GM12878 (cell line): ENCODE results near the gene HEPHL1. TPM values are rescaled to one million over a fixed set of nuclear protein-coding genes. Genes with fewer than 3 reads are reported as not detected.

Source experiments
- ATAC-seq: fragments of 200-7000 bp; cut with Tn5 transposase; 3 replicates; pipeline ENCODE4 v1.9.1; 2020; ENCODE audit warnings: mild to moderate bottlenecking, moderate library complexity
- BruUV-seq: library from RNA; stranded (reverse); fragments of 400-500 nt; replicated peaks from 2 replicates; lab custom pipeline; 2021; lab: Mats Ljungman, UMichigan
- CTCF ChIA-PET: fragments of 300-600 bp; sonication (Branson Sonifier 250); formaldehyde crosslinking; extraction: SDS; loops from one replicate; lab custom pipeline; 2021; ENCODE audit warnings: inconsistent platforms; lab: Yijun Ruan, JAX
- POLR2A ChIA-PET: fragments of 350-600 bp; formaldehyde crosslinking; extraction: SDS; loops from one replicate; lab custom pipeline; 2021; ENCODE audit warnings: inconsistent platforms; lab: Charles Lee
- RAD21 ChIA-PET: fragments of 300-600 bp; sonication (Branson Sonifier 250); formaldehyde crosslinking; loops from one replicate; lab custom pipeline; 2023; ENCODE audit warnings: antibody characterized with exemption; ENCODE audit not compliant: unreplicated experiment; lab: Charles Lee
- SMC1A ChIA-PET: fragments of 300-600 bp; sonication (Branson Sonifier 250); formaldehyde crosslinking; loops from one replicate; lab custom pipeline; 2023; ENCODE audit not compliant: unreplicated experiment, uncharacterized antibody; lab: Charles Lee
- DNase-seq: peaks from one replicate; pipeline ENCODE4 v3.0.0-alpha.2; 2011; ENCODE audit warnings: low read depth, low spot score
- FAIRE-seq: peaks from 3 replicates; lab custom pipeline; 2011; peaks lifted over from hg19 to GRCh38; lab: Jason Lieb, UNC
- H2AFZ ChIP-seq: 2 replicates; pipeline ENCODE4 v1.6.0; 2011; ENCODE audit warnings: low read depth, low read length, control low read depth; ENCODE audit not compliant: control insufficient read depth
- H3K27ac ChIP-seq: 2 replicates; pipeline ENCODE4 v1.5.1; 2011; ENCODE audit warnings: control low read depth; ENCODE audit not compliant: control insufficient read depth, insufficient read depth
- H3K27me3 ChIP-seq, 2 experiments: replicated peaks in 1 of 2; 2 replicates each; pipeline versions ENCODE4 v1.6.0 to v1.6.1; 2011; ENCODE audit warnings: low read length in 1 of 2; ENCODE audit not compliant: control insufficient read depth in 2 of 2, insufficient read depth in 2 of 2
- H3K36me3 ChIP-seq, 2 experiments: 2 replicates each; pipeline ENCODE4 v1.5.1; 2011; ENCODE audit warnings: low read length in 1 of 2; ENCODE audit not compliant: control insufficient read depth in 2 of 2, insufficient read depth in 2 of 2
- H3K4me1 ChIP-seq: 2 replicates; pipeline ENCODE4 v1.6.1; 2011; ENCODE audit warnings: mild to moderate bottlenecking, low read length, moderate library complexity, mixed read lengths; ENCODE audit not compliant: control insufficient read depth, insufficient read depth
- H3K4me2 ChIP-seq: 2 replicates; pipeline ENCODE4 v1.6.0; 2011; ENCODE audit warnings: control low read depth; ENCODE audit not compliant: control insufficient read depth, insufficient read depth
- H3K4me3 ChIP-seq: fragments of 200-600 bp; sonication (generic); 2 replicates; pipeline ENCODE4 v1.5.1; 2016
- H3K79me2 ChIP-seq: 2 replicates; pipeline ENCODE4 v1.6.0; 2011; ENCODE audit warnings: low read length; ENCODE audit not compliant: control insufficient read depth, insufficient read depth
- H3K9ac ChIP-seq: 2 replicates; pipeline ENCODE4 v1.8.0; 2011; ENCODE audit warnings: low read length, control low read depth, mixed read lengths; ENCODE audit not compliant: control insufficient read depth, insufficient read depth
- H3K9me3 ChIP-seq: replicated peaks from 3 replicates; pipeline ENCODE4 v1.5.1; 2011; ENCODE audit warnings: mild to moderate bottlenecking, low read length; ENCODE audit not compliant: control insufficient read depth, insufficient read depth
- H4K20me1 ChIP-seq: 2 replicates; pipeline ENCODE4 v1.6.0; 2011; ENCODE audit not compliant: control insufficient read depth, insufficient read depth
- BACH1 ChIP-seq: fragments of 450-650 bp; IDR thresholded peaks from 2 replicates; pipeline ENCODE4 v1.6.1; 2017; ENCODE audit warnings: mild to moderate bottlenecking, borderline replicate concordance
- FOS ChIP-seq: IDR thresholded peaks from 3 replicates; pipeline ENCODE4 v1.6.1; 2011; ENCODE audit warnings: borderline replicate concordance; ENCODE audit not compliant: insufficient read length; ENCODE audit errors: extremely low read depth
- LARP7 ChIP-seq: fragments of 450-650 bp; IDR thresholded peaks from 2 replicates; pipeline ENCODE4 v1.6.1; 2017; ENCODE audit warnings: mild to moderate bottlenecking
- NFIC ChIP-seq: IDR thresholded peaks from 2 replicates; pipeline ENCODE4 v1.6.1; 2012; ENCODE audit warnings: low read depth, mild to moderate bottlenecking, inconsistent platforms, low read length, moderate library complexity
- RELA ChIP-seq: fragments of 450-650 bp; IDR thresholded peaks from 2 replicates; pipeline ENCODE4 v1.8.0; 2014; ENCODE audit warnings: borderline replicate concordance; ENCODE audit not compliant: partially characterized antibody
- RFX5 ChIP-seq: IDR thresholded peaks from 2 replicates; pipeline ENCODE4 v1.6.1; 2011; ENCODE audit warnings: low read depth, low read length, improper control_type of control experiment
- SIN3A ChIP-seq: IDR thresholded peaks from 2 replicates; pipeline ENCODE4 v1.6.1; 2012; ENCODE audit warnings: low read depth, low read length, improper control_type of control experiment
- STAT1 ChIP-seq: fragments of 450-650 bp; conservative IDR thresholded peaks from 2 replicates; pipeline ENCODE4 v1.6.1; 2014; ENCODE audit warnings: antibody characterized with exemption, mild to moderate bottlenecking
- ZZZ3 ChIP-seq: IDR thresholded peaks from 2 replicates; pipeline ENCODE4 v1.6.1; 2011; ENCODE audit warnings: low read depth; ENCODE audit not compliant: control insufficient read depth, insufficient read length
- WGBS: methylation state at CpG from one replicate; pipeline ENCODE4 v1.1.6; 2016; ENCODE audit warnings: low lambda C conversion rate; ENCODE audit not compliant: insufficient replicate concordance, insufficient coverage; ENCODE audit errors: missing lambda C conversion rate; 5-methylcytosine and 5-hydroxymethylcytosine counted together
- in situ Hi-C: fragments of 300-500 bp; cut with MboI; formaldehyde crosslinking; loops from 9 replicates; pipeline ENCODE4 v1.14.3; 2018; ENCODE audit warnings: mixed read lengths
- intact Hi-C: fragments of 100-400 bp; cut with micrococcal nuclease; formaldehyde crosslinking; loops from one replicate; pipeline ENCODE4 v1.14.2; 2022; ENCODE audit not compliant: unreplicated experiment
- polyA plus RNA-seq, 11 experiments: library from polyadenylated mRNA; depleted of rRNA in 4 of 11; unstranded in 6 of 11; stranded (reverse) in 5 of 11; fragments of >200 nt; fragmentation: Nextera tagmentation in 4 of 11; fragmentation: Illumina TruSeq in 1 of 11; extraction: Ambion mirVana in 4 of 11; extraction: Trizol in 1 of 11; gene quantifications; 1 replicate in 1 of 11; 2 replicates in 10 of 11; pipeline versions ENCODE4 v1.2.1 to v1.2.3, GENCODE V29; 2011 to 2016; ENCODE audit warnings: inconsistent platforms in 2 of 11, missing spikeins in 2 of 11, low read depth in 1 of 11
- total RNA-seq, 4 experiments: library from RNA; depleted of rRNA in 3 of 4; stranded (reverse); fragments of >200 nt in 3 of 4; fragmentation: Illumina TruSeq in 1 of 4; extraction: Trizol in 1 of 4; gene quantifications; 2 replicates each; pipeline versions ENCODE4 v1.2.1 to v1.2.3, GENCODE V29; 2013 to 2021
- TF ChIP-seq, protein P1 (sequence below): IDR thresholded peaks from 2 replicates; pipeline ENCODE4 v1.6.1; 2012; ENCODE audit warnings: improper control_type of control experiment, low read depth, low read length; ENCODE audit not compliant: insufficient replicate concordance
- TF ChIP-seq, protein P2 (sequence below): fragments of 450-650 bp; IDR thresholded peaks from 2 replicates; pipeline ENCODE4 v1.6.1; 2016; ENCODE audit warnings: mild to moderate bottlenecking, moderate library complexity, borderline replicate concordance
- TF ChIP-seq, protein P3 (sequence below): fragments of 450-650 bp; IDR thresholded peaks from 2 replicates; pipeline ENCODE4 v1.6.1; 2017; ENCODE audit warnings: mild to moderate bottlenecking, moderate library complexity

HEPHL1 gene
- total and polyA plus RNA-seq, 10 of the 15 experiments (the other 5 are each of a cell fraction or from before 2014, with no cell fraction given), result 0.02 to 0.08 (median 0.05) TPM; not detected in 6

DNA sequence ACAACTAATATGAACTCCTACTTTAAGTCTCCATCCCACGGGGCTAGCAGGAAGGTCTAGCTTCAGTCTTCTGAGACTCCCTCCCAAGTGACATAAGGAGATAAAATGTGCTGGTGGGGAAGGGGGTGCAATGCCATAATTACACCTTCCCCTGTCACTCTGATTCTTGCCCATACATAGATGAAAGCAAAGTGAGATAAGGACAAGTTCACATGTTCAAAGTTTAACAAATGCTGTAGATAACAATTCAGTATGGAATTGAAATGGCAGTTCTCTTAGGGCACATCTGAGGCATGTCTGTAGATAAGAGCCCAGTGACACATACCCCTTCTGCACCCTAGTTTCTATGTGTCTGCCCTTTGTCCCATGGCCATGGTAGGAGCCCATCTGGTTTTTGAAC, 69.2 kb downstream of the HEPHL1 start:
- intact Hi-C loops (no loop called here), in situ Hi-C loops (no loop called here)
- Histone ChIP-seq H3K4me2 (no peak overlapping the region), H3K4me3 (no peak overlapping the region), H3K4me1 (no peaks in the 10 kb centered on the region), H3K36me3 (no peaks in the 10 kb centered on the region), H2AFZ (no peak overlapping the region), H4K20me1 (no peaks in the 10 kb centered on the region), H3K9me3 (no peaks in the 10 kb centered on the region), H3K27ac (no peak overlapping the region), H3K9ac (no peak overlapping the region), H3K27me3 (no peaks in the 10 kb centered on the region; a peak in 1 of 4 replicates), H3K79me2 (no peaks in the 10 kb centered on the region)
- ChIA-PET SMC1A (no interaction called here), POLR2A (no interaction called here), RAD21 (no interaction called here), CTCF (no interaction called here)
- BruUV-seq, result no TSS peak
- FAIRE-seq (no peak), ATAC-seq (no peak), DNase-seq (no peak)
- 0% methylated on average over 1 of the region's 1 CpG for WGBS
- TF ChIP-seq NFIC (no peak), STAT1 (no peak), FOS (no peak), RFX5 (no peak), SIN3A (no peak), LARP7 (no peak), ZZZ3 (no peak), BACH1 (no peak), RELA (no peak)
- TF ChIP-seq, protein P1, sequence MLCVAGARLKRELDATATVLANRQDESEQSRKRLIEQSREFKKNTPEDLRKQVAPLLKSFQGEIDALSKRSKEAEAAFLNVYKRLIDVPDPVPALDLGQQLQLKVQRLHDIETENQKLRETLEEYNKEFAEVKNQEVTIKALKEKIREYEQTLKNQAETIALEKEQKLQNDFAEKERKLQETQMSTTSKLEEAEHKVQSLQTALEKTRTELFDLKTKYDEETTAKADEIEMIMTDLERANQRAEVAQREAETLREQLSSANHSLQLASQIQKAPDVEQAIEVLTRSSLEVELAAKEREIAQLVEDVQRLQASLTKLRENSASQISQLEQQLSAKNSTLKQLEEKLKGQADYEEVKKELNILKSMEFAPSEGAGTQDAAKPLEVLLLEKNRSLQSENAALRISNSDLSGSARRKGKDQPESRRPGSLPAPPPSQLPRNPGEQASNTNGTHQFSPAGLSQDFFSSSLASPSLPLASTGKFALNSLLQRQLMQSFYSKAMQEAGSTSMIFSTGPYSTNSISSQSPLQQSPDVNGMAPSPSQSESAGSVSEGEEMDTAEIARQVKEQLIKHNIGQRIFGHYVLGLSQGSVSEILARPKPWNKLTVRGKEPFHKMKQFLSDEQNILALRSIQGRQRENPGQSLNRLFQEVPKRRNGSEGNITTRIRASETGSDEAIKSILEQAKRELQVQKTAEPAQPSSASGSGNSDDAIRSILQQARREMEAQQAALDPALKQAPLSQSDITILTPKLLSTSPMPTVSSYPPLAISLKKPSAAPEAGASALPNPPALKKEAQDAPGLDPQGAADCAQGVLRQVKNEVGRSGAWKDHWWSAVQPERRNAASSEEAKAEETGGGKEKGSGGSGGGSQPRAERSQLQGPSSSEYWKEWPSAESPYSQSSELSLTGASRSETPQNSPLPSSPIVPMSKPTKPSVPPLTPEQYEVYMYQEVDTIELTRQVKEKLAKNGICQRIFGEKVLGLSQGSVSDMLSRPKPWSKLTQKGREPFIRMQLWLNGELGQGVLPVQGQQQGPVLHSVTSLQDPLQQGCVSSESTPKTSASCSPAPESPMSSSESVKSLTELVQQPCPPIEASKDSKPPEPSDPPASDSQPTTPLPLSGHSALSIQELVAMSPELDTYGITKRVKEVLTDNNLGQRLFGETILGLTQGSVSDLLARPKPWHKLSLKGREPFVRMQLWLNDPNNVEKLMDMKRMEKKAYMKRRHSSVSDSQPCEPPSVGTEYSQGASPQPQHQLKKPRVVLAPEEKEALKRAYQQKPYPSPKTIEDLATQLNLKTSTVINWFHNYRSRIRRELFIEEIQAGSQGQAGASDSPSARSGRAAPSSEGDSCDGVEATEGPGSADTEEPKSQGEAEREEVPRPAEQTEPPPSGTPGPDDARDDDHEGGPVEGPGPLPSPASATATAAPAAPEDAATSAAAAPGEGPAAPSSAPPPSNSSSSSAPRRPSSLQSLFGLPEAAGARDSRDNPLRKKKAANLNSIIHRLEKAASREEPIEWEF, result no peak
- TF ChIP-seq, protein P2, sequence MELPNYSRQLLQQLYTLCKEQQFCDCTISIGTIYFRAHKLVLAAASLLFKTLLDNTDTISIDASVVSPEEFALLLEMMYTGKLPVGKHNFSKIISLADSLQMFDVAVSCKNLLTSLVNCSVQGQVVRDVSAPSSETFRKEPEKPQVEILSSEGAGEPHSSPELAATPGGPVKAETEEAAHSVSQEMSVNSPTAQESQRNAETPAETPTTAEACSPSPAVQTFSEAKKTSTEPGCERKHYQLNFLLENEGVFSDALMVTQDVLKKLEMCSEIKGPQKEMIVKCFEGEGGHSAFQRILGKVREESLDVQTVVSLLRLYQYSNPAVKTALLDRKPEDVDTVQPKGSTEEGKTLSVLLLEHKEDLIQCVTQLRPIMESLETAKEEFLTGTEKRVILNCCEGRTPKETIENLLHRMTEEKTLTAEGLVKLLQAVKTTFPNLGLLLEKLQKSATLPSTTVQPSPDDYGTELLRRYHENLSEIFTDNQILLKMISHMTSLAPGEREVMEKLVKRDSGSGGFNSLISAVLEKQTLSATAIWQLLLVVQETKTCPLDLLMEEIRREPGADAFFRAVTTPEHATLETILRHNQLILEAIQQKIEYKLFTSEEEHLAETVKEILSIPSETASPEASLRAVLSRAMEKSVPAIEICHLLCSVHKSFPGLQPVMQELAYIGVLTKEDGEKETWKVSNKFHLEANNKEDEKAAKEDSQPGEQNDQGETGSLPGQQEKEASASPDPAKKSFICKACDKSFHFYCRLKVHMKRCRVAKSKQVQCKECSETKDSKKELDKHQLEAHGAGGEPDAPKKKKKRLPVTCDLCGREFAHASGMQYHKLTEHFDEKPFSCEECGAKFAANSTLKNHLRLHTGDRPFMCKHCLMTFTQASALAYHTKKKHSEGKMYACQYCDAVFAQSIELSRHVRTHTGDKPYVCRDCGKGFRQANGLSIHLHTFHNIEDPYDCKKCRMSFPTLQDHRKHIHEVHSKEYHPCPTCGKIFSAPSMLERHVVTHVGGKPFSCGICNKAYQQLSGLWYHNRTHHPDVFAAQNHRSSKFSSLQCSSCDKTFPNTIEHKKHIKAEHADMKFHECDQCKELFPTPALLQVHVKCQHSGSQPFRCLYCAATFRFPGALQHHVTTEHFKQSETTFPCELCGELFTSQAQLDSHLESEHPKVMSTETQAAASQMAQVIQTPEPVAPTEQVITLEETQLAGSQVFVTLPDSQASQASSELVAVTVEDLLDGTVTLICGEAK, result no peak
- TF ChIP-seq, protein P3, sequence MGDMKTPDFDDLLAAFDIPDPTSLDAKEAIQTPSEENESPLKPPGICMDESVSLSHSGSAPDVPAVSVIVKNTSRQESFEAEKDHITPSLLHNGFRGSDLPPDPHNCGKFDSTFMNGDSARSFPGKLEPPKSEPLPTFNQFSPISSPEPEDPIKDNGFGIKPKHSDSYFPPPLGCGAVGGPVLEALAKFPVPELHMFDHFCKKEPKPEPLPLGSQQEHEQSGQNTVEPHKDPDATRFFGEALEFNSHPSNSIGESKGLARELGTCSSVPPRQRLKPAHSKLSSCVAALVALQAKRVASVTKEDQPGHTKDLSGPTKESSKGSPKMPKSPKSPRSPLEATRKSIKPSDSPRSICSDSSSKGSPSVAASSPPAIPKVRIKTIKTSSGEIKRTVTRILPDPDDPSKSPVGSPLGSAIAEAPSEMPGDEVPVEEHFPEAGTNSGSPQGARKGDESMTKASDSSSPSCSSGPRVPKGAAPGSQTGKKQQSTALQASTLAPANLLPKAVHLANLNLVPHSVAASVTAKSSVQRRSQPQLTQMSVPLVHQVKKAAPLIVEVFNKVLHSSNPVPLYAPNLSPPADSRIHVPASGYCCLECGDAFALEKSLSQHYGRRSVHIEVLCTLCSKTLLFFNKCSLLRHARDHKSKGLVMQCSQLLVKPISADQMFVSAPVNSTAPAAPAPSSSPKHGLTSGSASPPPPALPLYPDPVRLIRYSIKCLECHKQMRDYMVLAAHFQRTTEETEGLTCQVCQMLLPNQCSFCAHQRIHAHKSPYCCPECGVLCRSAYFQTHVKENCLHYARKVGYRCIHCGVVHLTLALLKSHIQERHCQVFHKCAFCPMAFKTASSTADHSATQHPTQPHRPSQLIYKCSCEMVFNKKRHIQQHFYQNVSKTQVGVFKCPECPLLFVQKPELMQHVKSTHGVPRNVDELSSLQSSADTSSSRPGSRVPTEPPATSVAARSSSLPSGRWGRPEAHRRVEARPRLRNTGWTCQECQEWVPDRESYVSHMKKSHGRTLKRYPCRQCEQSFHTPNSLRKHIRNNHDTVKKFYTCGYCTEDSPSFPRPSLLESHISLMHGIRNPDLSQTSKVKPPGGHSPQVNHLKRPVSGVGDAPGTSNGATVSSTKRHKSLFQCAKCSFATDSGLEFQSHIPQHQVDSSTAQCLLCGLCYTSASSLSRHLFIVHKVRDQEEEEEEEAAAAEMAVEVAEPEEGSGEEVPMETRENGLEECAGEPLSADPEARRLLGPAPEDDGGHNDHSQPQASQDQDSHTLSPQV, result no peak
